Mesenchymal stem cell (in vitro differentiated cells and primary cell): ENCODE data around the gene CDYL.

Experiments used
- DNase-seq: peaks from one replicate; pipeline ENCODE4 v3.0.0-alpha.2; 2013
- H2AFZ ChIP-seq: one replicate; pipeline ENCODE4 v1.6.1; 2013; ENCODE audit warnings: low read depth, mild to moderate bottlenecking, control low read depth, inconsistent platforms, low read length, moderate library complexity
- H2AK5ac ChIP-seq: 2 replicates; pipeline ENCODE4 v1.6.1; 2013; ENCODE audit warnings: low read length, moderate library complexity, mild to moderate bottlenecking, inconsistent platforms; ENCODE audit not compliant: severe bottlenecking
- H2BK120ac ChIP-seq: one replicate; pipeline ENCODE4 v1.6.1; 2013; ENCODE audit warnings: low read depth, mild to moderate bottlenecking, inconsistent platforms, low read length, moderate library complexity
- H2BK12ac ChIP-seq, 2 experiments: one replicate each; pipeline ENCODE4 v1.6.1; 2013; ENCODE audit warnings: inconsistent platforms in 2 of 2, low read length in 2 of 2, mild to moderate bottlenecking in 2 of 2, moderate library complexity in 2 of 2, control low read depth in 1 of 2
- H2BK15ac ChIP-seq: one replicate; pipeline ENCODE4 v1.6.1; 2013; ENCODE audit warnings: mild to moderate bottlenecking, low read depth, inconsistent platforms; ENCODE audit not compliant: poor library complexity, severe bottlenecking
- H2BK5ac ChIP-seq: 2 replicates; pipeline ENCODE4 v1.6.1; 2013; ENCODE audit warnings: low read depth, mild to moderate bottlenecking, low read length, control low read depth, inconsistent platforms; ENCODE audit not compliant: poor library complexity, severe bottlenecking
- H3K14ac ChIP-seq, 2 experiments: one replicate each; pipeline ENCODE4 v1.6.1; 2013; ENCODE audit warnings: inconsistent platforms in 2 of 2, low read length in 2 of 2, control low read depth in 1 of 2, mild to moderate bottlenecking in 1 of 2, moderate library complexity in 1 of 2
- H3K18ac ChIP-seq, 2 experiments: one replicate each; pipeline ENCODE4 v1.6.1; 2013; ENCODE audit warnings: inconsistent platforms in 2 of 2, low read length in 2 of 2, control low read depth in 1 of 2, low read depth in 1 of 2, mild to moderate bottlenecking in 1 of 2
- H3K23ac ChIP-seq, 2 experiments: one replicate each; pipeline ENCODE4 v1.6.1; 2013; ENCODE audit warnings: inconsistent platforms in 2 of 2, low read length in 2 of 2, mild to moderate bottlenecking in 2 of 2, moderate library complexity in 2 of 2, control low read depth in 1 of 2
- H3K27ac ChIP-seq: 2 replicates; pipeline ENCODE4 v1.5.1; 2013; ENCODE audit warnings: mild to moderate bottlenecking, moderate library complexity, low read length, control low read depth, inconsistent platforms; ENCODE audit not compliant: poor library complexity, severe bottlenecking
- H3K27me3 ChIP-seq, 2 experiments: 2 replicates each; pipeline versions ENCODE4 v1.6.1 to v1.7.0; 2013; ENCODE audit warnings: low read length in 2 of 2, mild to moderate bottlenecking in 2 of 2, moderate library complexity in 2 of 2, control low read depth in 1 of 2, inconsistent platforms in 1 of 2; ENCODE audit not compliant: control insufficient read depth in 1 of 2, insufficient read depth in 1 of 2
- H3K36me3 ChIP-seq, 2 experiments: 2 replicates each; pipeline versions ENCODE4 v1.6.1 to v1.7.0; 2013; ENCODE audit warnings: low read length in 2 of 2, control low read depth in 1 of 2, inconsistent platforms in 1 of 2, low read depth in 1 of 2, mild to moderate bottlenecking in 1 of 2; ENCODE audit not compliant: insufficient read depth in 2 of 2, control insufficient read depth in 1 of 2
- H3K4ac ChIP-seq, 2 experiments: one replicate each; pipeline ENCODE4 v1.6.1; 2013; ENCODE audit warnings: inconsistent platforms in 2 of 2, low read length in 2 of 2, mild to moderate bottlenecking in 2 of 2, moderate library complexity in 2 of 2, control low read depth in 1 of 2, low read depth in 1 of 2
- H3K4me1 ChIP-seq: 2 replicates; pipeline ENCODE4 v1.6.1; 2013; ENCODE audit warnings: low read depth, low read length, control low read depth; ENCODE audit not compliant: control insufficient read depth, insufficient read depth
- H3K4me2 ChIP-seq: 2 replicates; pipeline ENCODE4 v1.6.1; 2013; ENCODE audit warnings: low read length, mild to moderate bottlenecking, inconsistent platforms; ENCODE audit not compliant: poor library complexity, severe bottlenecking
- H3K4me3 ChIP-seq, 2 experiments: 2 replicates each; pipeline versions ENCODE4 v1.5.1 to v1.7.0; 2013; ENCODE audit warnings: low read length in 2 of 2, mild to moderate bottlenecking in 2 of 2, control low read depth in 1 of 2, low read depth in 1 of 2; ENCODE audit not compliant: insufficient read depth in 1 of 2
- H3K79me1 ChIP-seq: replicated peaks from 2 replicates; pipeline ENCODE4 v1.6.1; 2013; ENCODE audit warnings: mild to moderate bottlenecking, control low read depth, low read length, inconsistent platforms; ENCODE audit not compliant: poor library complexity, severe bottlenecking
- H3K9ac ChIP-seq: 2 replicates; pipeline ENCODE4 v1.7.0; 2013; ENCODE audit warnings: mild to moderate bottlenecking, low read length, moderate library complexity
- H3K9me3 ChIP-seq: 2 replicates; pipeline ENCODE4 v1.7.0; 2013; ENCODE audit warnings: mild to moderate bottlenecking, low read length; ENCODE audit not compliant: control insufficient read depth
- H4K8ac ChIP-seq: one replicate; pipeline ENCODE4 v1.6.1; 2013; ENCODE audit warnings: inconsistent platforms, mild to moderate bottlenecking, low read length, moderate library complexity
- H4K91ac ChIP-seq: one replicate; pipeline ENCODE4 v1.6.1; 2013; ENCODE audit warnings: mild to moderate bottlenecking, low read length, inconsistent platforms
- WGBS: methylation state at CpG from one replicate; pipeline ENCODE4 v1.1.7; 2013; ENCODE audit warnings: mixed read lengths; 5-methylcytosine and 5-hydroxymethylcytosine counted together

CDYL gene

GRCh38 chr6:4920914-4921410 is 144.8 kb downstream of the CDYL start:
- no peak overlapping the region for H2BK5ac ChIP-seq
- no peak overlapping the region for H3K14ac ChIP-seq
- H2AFZ ChIP-seq, result no peak overlapping the region
- no peak overlapping the region for H3K18ac ChIP-seq
- H2BK12ac ChIP-seq, result no peak overlapping the region
- no peak overlapping the region for H4K91ac ChIP-seq
- no peak overlapping the region for H3K27ac ChIP-seq
- H3K4me2 ChIP-seq, result no peak overlapping the region
- H3K4me3 ChIP-seq, result no peak overlapping the region
- H3K27me3 ChIP-seq, result no peaks in the 10 kb centered on the region
- DNase-seq, result no peak
- peaks cover 2 to 4% of the 10 kb centered on the region in 2 experiments for H3K36me3 ChIP-seq
- no peak overlapping the region for H3K9ac ChIP-seq
- no peak overlapping the region for H3K23ac ChIP-seq
- 83% methylated on average over 3 of the region's 5 CpGs for WGBS
- peaks cover 30% of the 10 kb centered on the region for H3K79me1 ChIP-seq
- H3K9me3 ChIP-seq, result no peaks in the 10 kb centered on the region
- no peak overlapping the region for H3K4ac ChIP-seq
- no peak overlapping the region for H2BK120ac ChIP-seq
- no peak overlapping the region for H2BK15ac ChIP-seq
- H2AK5ac ChIP-seq, result no peak overlapping the region
- no peak overlapping the region for H4K8ac ChIP-seq
- H3K4me1 ChIP-seq, result no peaks in the 10 kb centered on the region

GRCh38 chr6:4922488-4923037 is 146.4 kb downstream of the CDYL start:
- no peak for DNase-seq
- Histone ChIP-seq H3K18ac (no peak overlapping the region), H3K27me3 (no peaks in the 10 kb centered on the region), H2BK120ac (no peak overlapping the region), H3K9me3 (no peaks in the 10 kb centered on the region), H3K4me3 (no peak overlapping the region), H3K79me1 (peaks cover 23% of the 10 kb centered on the region), H3K9ac (no peak overlapping the region), H3K23ac (no peak overlapping the region), H3K36me3 (no peaks in the 10 kb centered on the region), H3K27ac (no peak overlapping the region), H2BK12ac (no peak overlapping the region), H2AK5ac (no peak overlapping the region), H4K91ac (no peak overlapping the region), H3K14ac (no peak overlapping the region), H3K4me2 (no peak overlapping the region), H2BK15ac (no peak overlapping the region), H3K4ac (no peak overlapping the region), H4K8ac (no peak overlapping the region), H3K4me1 (peaks cover 2% of the 10 kb centered on the region), H2BK5ac (no peak overlapping the region), H2AFZ (no peak overlapping the region)
- WGBS, result 84% methylated on average over 10 of the region's 13 CpGs

GRCh38 chr6:4923081-4923480 is 146.9 kb downstream of the CDYL start:
- Histone ChIP-seq H3K4me2 (no peak overlapping the region), H2BK120ac (no peak overlapping the region), H3K14ac (no peak overlapping the region), H3K18ac (no peak overlapping the region), H3K9me3 (no peaks in the 10 kb centered on the region), H4K91ac (no peak overlapping the region), H3K27ac (no peak overlapping the region), H2AK5ac (no peak overlapping the region), H3K4me3 (no peak overlapping the region), H3K4ac (no peak overlapping the region), H3K4me1 (peaks cover 2% of the 10 kb centered on the region), H2AFZ (no peak overlapping the region), H2BK5ac (no peak overlapping the region), H4K8ac (no peak overlapping the region), H3K27me3 (no peaks in the 10 kb centered on the region), H3K23ac (no peak overlapping the region), H3K9ac (no peak overlapping the region), H3K36me3 (no peaks in the 10 kb centered on the region), H3K79me1 (peaks cover 23% of the 10 kb centered on the region), H2BK12ac (no peak overlapping the region), H2BK15ac (no peak overlapping the region)
- 69% methylated on average over 3 of the region's 3 CpGs for WGBS
- DNase-seq, result no peak

GRCh38 chr6:4924661-4925271 is 148.6 kb downstream of the CDYL start:
- Histone ChIP-seq H3K36me3 (no peaks in the 10 kb centered on the region), H2BK12ac (no peak overlapping the region), H4K8ac (no peak overlapping the region), H3K9ac (no peak overlapping the region), H3K23ac (no peak overlapping the region), H3K27ac (no peak overlapping the region), H2AFZ (no peak overlapping the region), H3K14ac (no peak overlapping the region), H3K4me1 (peaks cover 2% of the 10 kb centered on the region), H3K27me3 (no peaks in the 10 kb centered on the region), H2BK15ac (no peak overlapping the region), H3K4ac (no peak overlapping the region), H3K9me3 (no peaks in the 10 kb centered on the region), H2BK120ac (no peak overlapping the region), H2BK5ac (no peak overlapping the region), H3K79me1 (peaks cover 23% of the 10 kb centered on the region), H3K4me2 (no peak overlapping the region), H3K18ac (no peak overlapping the region), H2AK5ac (no peak overlapping the region), H3K4me3 (no peak overlapping the region), H4K91ac (no peak overlapping the region)
- WGBS, result 92% methylated on average over 8 of the region's 9 CpGs
- no peak for DNase-seq
